Choroid plexus epithelial cell (primary cell): ENCODE data around the gene ACOT11.
A peak's percentile ranks its signal among the peaks of the same experiment; 100 is the strongest.
"Not testable (repeated sequence)": the region's sequence is repeated elsewhere in the genome, so short reads cannot be mapped to it uniquely, and the experiment has no call there.

Source experiments
- DNase-seq: peaks from one replicate; pipeline ENCODE4 v3.0.0-alpha.2; 2010; ENCODE audit warnings: low read depth
- H3K4me3 ChIP-seq: 2 replicates; pipeline ENCODE4 v1.5.1; 2011; ENCODE audit warnings: low read depth, mild to moderate bottlenecking, control low read depth, low read length, moderate library complexity
- TF ChIP-seq, protein P1 (sequence below): conservative IDR thresholded peaks from 2 replicates; pipeline ENCODE4 v1.5.1; 2011; ENCODE audit warnings: low read depth, mild to moderate bottlenecking, control low read depth, inconsistent platforms, low read length, moderate library complexity

The ACOT11 gene

GRCh38 chr1:54615531-54616279 is 67.7 kb downstream of the ACOT11 start:
- no peak overlapping the region for H3K4me3 ChIP-seq

GRCh38 chr1:54619749-54620148 is 71.7 kb downstream of the ACOT11 start:
- TF ChIP-seq, protein P1, sequence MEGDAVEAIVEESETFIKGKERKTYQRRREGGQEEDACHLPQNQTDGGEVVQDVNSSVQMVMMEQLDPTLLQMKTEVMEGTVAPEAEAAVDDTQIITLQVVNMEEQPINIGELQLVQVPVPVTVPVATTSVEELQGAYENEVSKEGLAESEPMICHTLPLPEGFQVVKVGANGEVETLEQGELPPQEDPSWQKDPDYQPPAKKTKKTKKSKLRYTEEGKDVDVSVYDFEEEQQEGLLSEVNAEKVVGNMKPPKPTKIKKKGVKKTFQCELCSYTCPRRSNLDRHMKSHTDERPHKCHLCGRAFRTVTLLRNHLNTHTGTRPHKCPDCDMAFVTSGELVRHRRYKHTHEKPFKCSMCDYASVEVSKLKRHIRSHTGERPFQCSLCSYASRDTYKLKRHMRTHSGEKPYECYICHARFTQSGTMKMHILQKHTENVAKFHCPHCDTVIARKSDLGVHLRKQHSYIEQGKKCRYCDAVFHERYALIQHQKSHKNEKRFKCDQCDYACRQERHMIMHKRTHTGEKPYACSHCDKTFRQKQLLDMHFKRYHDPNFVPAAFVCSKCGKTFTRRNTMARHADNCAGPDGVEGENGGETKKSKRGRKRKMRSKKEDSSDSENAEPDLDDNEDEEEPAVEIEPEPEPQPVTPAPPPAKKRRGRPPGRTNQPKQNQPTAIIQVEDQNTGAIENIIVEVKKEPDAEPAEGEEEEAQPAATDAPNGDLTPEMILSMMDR = no peak
- peak; percentile 50 for DNase-seq
- H3K4me3 ChIP-seq = no peak overlapping the region

More at GRCh38 chr1:54615531-54616279, 67.7 kb downstream of the ACOT11 start:
- no peak for DNase-seq
- TF ChIP-seq, protein P1 = no peak

DNA sequence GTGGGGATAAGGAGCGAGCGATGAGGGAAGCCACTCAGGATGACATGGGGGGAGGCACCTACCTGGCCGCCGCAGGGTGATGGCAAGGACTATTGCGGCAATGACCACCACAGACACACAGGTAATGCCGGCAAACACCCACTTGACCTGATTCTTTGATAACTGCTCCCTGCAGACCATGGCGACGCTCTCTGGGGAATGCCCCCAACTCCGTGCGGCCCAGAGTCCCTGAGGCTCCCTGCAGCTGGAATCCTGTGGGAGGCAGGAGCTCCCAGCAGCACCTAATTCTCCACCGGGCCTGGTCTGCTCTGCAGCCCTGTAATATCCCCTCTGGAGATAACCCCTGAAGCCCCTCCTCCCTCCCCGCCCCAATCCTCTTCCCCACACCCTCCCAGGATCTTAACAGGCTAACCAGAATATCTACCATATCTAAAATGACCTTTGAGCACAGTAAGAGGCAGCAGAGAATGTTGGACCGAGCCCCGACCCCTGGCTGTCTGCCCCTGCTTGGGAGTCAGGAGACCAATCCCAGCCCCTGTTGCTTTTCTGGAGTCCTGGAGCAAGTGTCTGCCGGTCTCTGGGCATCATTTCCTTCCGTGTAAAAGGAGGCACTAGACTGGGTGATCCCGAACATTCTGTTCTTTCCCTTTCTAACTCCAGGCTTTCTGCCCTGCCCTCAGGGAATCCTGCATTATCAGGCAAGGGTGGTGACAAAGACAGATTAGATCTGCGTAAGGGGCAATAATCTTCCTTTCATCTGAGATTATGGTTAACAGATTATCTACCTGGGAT is 75.4 kb downstream of the ACOT11 start, which contains the start of gene FAM151A:
Gene FAM151A, minus strand, starts transcription at position 310 of the 792 bp plus-strand sequence. Its CDS starts 130 bp downstream, at position 180.
- TF ChIP-seq, protein P1 = no peak
- DNase-seq = no peak
- no peak within 1 kb of the TSS for H3K4me3 ChIP-seq

- H3K4me3 ChIP-seq = no peak overlapping the region
- no peak for DNase-seq
- TF ChIP-seq, protein P1 = no peak
These were observed 76.7 kb downstream of the ACOT11 start for GRCh38 chr1:54624466-54625464.

DNA sequence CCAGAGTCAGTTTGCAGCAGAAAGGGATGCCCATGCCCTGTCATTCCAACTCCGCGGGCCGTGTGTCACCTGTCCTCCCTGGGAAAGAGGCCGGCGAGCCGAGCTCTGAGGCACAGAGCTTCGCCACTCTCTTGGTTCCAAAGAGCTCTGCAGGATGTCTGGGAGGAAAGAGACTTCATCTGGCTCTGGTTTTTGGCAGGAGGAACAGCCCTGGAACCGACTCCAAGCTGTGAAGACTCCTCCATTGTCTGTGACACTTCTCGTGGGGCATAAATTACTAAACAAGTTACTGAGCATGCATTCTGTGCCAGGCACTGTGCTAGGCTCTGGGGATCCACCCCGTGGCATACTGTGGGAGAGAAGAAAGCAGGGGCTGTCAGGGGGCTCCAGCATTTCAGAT is 79.2 kb downstream of the ACOT11 start:
- TF ChIP-seq, protein P1 = no peak
- H3K4me3 ChIP-seq = no peak overlapping the region
- DNase-seq = no peak

- not testable (repeated sequence) for H3K4me3 ChIP-seq, DNase-seq
These were observed 87.8 kb downstream of the ACOT11 start for GRCh38 chr1:54635804-54636203.

- not testable (repeated sequence) for H3K4me3 ChIP-seq, DNase-seq
These were observed 88.7 kb downstream of the ACOT11 start for GRCh38 chr1:54636461-54637446.
